Osteoblast (primary cell): ENCODE data around the gene B4GALNT3. TPM values are rescaled to one million over a fixed set of nuclear protein-coding genes. Genes with fewer than 3 reads are reported as not detected.

Source experiments
- DNase-seq: peaks from one replicate; pipeline ENCODE4 v3.0.0; 2011; ENCODE audit warnings: low spot score, mixed read lengths; ENCODE audit not compliant: insufficient read length; ENCODE audit errors: missing footprints
- H2AFZ ChIP-seq: 2 replicates; pipeline ENCODE4 v1.6.0; 2011; ENCODE audit warnings: mild to moderate bottlenecking, low read length
- H3K27ac ChIP-seq: 2 replicates; pipeline ENCODE4 v1.5.1; 2011; ENCODE audit warnings: mild to moderate bottlenecking, low read depth, low read length, moderate library complexity
- H3K27me3 ChIP-seq: 2 replicates; pipeline ENCODE4 v1.6.0; 2012; ENCODE audit warnings: mild to moderate bottlenecking, control low read depth, inconsistent platforms, low read length, moderate library complexity; ENCODE audit not compliant: insufficient read depth
- H3K36me3 ChIP-seq: 2 replicates; pipeline ENCODE4 v1.5.1; 2011; ENCODE audit warnings: mild to moderate bottlenecking, low read length, control low read depth, moderate library complexity; ENCODE audit not compliant: insufficient read depth
- H3K4me1 ChIP-seq: 2 replicates; pipeline ENCODE4 v1.5.1; 2011; ENCODE audit warnings: mild to moderate bottlenecking, low read length, control low read depth, moderate library complexity; ENCODE audit not compliant: insufficient read depth
- H3K4me2 ChIP-seq: 2 replicates; pipeline ENCODE4 v1.6.0; 2011; ENCODE audit warnings: mild to moderate bottlenecking, low read length; ENCODE audit not compliant: insufficient read depth
- H3K4me3 ChIP-seq: fragments of 200-600 bp; sonication (generic); 3 replicates; pipeline ENCODE4 v1.5.1; 2012; ENCODE audit warnings: mild to moderate bottlenecking, low read length, inconsistent platforms; ENCODE audit not compliant: insufficient read depth
- H3K79me2 ChIP-seq: 2 replicates; pipeline ENCODE4 v1.6.0; 2012; ENCODE audit warnings: mild to moderate bottlenecking, low read length, control low read depth, inconsistent platforms; ENCODE audit not compliant: insufficient read depth
- H3K9me3 ChIP-seq: 2 replicates; pipeline ENCODE4 v1.5.1; 2011; ENCODE audit warnings: low read depth, low read length, control low read depth
- H4K20me1 ChIP-seq: 2 replicates; pipeline ENCODE4 v1.6.0; 2012; ENCODE audit warnings: mild to moderate bottlenecking, low read length, control low read depth; ENCODE audit not compliant: insufficient read depth
- total RNA-seq: library from RNA; depleted of rRNA; stranded (reverse); fragments of >200 nt; gene quantifications from 2 replicates; pipeline ENCODE4 v1.2.3, GENCODE V29; 2012
- TF ChIP-seq, protein P1 (sequence below): IDR thresholded peaks from 2 replicates; pipeline ENCODE4 v1.5.1; 2011; ENCODE audit warnings: mild to moderate bottlenecking, low read depth, low read length, moderate library complexity; ENCODE audit errors: extremely low read depth

B4GALNT3 gene
- total RNA-seq, 1 donor: 0.36 TPM

DNA sequence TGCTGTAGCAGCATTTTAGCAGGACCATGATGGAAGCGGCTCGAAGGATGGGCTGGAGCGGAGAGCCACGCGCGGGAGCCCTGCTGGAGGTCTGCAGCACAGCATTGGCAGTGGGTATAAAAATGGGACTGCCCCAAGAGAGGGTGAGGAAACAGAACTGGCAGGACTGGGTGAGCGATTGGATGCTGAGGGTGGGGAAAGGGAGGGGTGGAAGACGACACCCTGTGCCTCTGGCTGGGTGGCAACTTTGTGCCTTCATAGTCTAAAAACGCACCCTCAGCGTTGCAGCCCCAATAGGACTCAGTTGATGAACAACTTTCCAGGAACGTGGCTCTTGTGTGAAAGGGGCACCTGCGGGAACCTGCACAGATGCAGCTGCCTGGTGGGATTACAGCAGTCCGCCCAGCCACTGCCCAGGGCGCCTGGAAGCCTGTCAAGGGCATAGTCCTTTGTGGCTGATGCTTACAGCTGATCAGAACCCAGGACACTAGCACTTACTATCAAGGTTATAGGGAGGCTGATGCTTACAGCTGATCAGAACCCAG is 130.5 kb downstream of the B4GALNT3 start:
- Histone ChIP-seq H3K4me3 (no peak overlapping the region), H2AFZ (no peak overlapping the region), H3K4me1 (no peaks in the 10 kb centered on the region), H3K9me3 (peaks cover 2% of the 10 kb centered on the region), H3K4me2 (no peak overlapping the region), H3K27ac (no peak overlapping the region), H3K36me3 (no peaks in the 10 kb centered on the region), H3K27me3 (peaks cover 4% of the 10 kb centered on the region), H4K20me1 (no peaks in the 10 kb centered on the region), H3K79me2 (no peaks in the 10 kb centered on the region)
- DNase-seq: no peak
- TF ChIP-seq, protein P1, sequence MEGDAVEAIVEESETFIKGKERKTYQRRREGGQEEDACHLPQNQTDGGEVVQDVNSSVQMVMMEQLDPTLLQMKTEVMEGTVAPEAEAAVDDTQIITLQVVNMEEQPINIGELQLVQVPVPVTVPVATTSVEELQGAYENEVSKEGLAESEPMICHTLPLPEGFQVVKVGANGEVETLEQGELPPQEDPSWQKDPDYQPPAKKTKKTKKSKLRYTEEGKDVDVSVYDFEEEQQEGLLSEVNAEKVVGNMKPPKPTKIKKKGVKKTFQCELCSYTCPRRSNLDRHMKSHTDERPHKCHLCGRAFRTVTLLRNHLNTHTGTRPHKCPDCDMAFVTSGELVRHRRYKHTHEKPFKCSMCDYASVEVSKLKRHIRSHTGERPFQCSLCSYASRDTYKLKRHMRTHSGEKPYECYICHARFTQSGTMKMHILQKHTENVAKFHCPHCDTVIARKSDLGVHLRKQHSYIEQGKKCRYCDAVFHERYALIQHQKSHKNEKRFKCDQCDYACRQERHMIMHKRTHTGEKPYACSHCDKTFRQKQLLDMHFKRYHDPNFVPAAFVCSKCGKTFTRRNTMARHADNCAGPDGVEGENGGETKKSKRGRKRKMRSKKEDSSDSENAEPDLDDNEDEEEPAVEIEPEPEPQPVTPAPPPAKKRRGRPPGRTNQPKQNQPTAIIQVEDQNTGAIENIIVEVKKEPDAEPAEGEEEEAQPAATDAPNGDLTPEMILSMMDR: no peak

DNA sequence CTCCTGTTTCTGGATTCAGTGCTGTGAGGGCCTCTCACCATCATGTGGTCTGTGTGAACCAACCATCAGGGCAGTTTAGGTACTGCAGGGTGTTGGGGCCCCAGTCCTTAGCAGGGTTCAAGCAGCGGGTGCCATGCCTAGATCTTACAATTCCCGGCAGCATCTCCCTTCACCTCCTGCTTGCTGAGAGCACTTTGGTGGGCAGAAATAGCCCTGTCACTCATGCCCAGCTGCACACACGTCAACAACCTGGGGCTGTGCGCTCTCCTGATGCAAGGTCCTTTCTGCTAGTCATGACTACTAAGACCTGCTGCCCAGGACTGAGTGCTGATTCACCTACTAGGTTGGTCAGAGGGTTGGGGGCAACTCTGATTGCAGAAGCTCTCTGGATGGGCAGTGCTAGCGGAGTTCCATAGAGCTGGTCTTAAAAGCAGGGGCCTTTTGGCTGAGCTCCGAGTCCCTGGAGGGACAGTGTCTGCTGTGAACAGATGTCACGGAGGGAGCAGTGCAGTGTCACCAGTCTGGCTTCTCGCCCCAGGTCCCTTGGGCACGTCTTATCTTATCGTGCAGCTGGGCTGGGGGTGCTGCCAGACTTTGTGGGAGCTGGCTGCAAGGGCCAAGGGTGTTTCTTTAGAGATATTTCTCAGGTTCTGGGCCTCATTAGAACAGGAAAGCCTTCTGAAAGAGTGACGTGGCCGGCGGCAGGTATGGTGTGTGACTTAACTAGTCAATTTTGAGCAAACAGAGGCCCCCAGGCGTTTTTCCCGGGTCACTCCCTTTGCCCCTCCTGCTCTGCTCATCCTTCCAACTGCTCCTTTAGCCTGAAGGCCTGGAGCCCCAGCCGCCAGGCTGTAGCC is 131.7 kb downstream of the B4GALNT3 start:
- Histone ChIP-seq H3K9me3 (peaks cover 2% of the 10 kb centered on the region), H3K36me3 (no peaks in the 10 kb centered on the region), H2AFZ (no peak overlapping the region), H3K4me1 (no peaks in the 10 kb centered on the region), H3K4me2 (no peak overlapping the region), H3K27ac (no peak overlapping the region), H3K79me2 (no peaks in the 10 kb centered on the region), H3K27me3 (peaks cover 4% of the 10 kb centered on the region), H4K20me1 (no peaks in the 10 kb centered on the region), H3K4me3 (no peak overlapping the region)
- DNase-seq: no peak
- TF ChIP-seq, protein P1: no peak

DNA sequence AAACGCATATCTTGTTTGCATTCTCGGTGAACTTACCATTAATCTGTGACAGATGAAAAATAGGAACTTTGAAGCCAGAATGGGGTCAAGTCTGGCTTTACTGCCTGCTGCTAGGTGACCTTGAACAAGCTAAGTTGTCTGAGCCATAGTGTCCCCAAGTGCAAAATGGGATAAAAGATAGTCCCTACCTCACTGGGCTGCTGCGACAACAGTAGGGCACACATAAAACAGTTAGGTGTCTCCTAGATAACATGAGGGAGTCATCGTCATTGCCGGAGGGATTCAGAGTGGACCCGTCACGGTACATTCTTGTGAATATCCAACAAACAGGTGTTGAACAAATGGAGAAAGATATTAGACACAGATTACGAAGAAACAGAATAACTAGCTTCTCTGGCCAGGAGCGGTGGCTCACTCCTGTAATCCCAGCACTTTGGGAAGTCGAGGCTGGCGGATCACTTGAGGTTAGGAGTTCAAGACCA is 132.3 kb downstream of the B4GALNT3 start:
- Histone ChIP-seq H3K27me3 (peaks cover 4% of the 10 kb centered on the region), H3K4me3 (no peak overlapping the region), H3K4me2 (no peak overlapping the region), H3K4me1 (no peaks in the 10 kb centered on the region), H3K36me3 (no peaks in the 10 kb centered on the region), H3K9me3 (peaks cover 2% of the 10 kb centered on the region), H3K27ac (no peak overlapping the region), H2AFZ (no peak overlapping the region), H3K79me2 (no peaks in the 10 kb centered on the region), H4K20me1 (no peaks in the 10 kb centered on the region)
- TF ChIP-seq, protein P1: no peak
- no peak for DNase-seq
